ENCODE data around the gene OGT.

DNA sequence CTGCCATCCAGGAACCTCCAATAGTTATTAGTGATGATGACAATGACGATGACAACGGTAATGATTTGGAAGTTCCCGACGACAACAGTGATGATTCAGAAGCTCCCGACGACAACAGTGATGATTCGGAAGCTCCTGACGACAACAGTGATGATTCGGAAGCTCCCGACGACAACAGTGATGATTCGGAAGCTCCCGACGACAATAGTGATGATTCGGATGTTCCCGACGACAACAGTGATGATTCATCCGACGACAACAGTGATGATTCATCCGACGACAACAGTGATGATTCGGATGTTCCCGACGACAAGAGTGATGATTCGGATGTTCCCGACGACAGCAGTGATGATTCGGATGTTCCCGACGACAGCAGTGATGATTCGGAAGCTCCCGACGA lies 70.7 kb downstream of the OGT start:
- TF ChIP-seq CTCF (conservative IDR thresholded peaks at IDR 0.05) = no peak
- no peak for TF ChIP-seq EZH2 (IDR thresholded peaks at IDR 0.05; ENCODE audit: low read depth)
